NT2/D1 (cell line): Measurements from ENCODE around the gene LRP8.

Experiments used
- SUZ12 ChIP-seq: IDR thresholded peaks from 2 replicates; pipeline ENCODE4 v1.6.1; 2011; ENCODE audit not compliant: insufficient read length, insufficient read depth; ENCODE audit errors: extremely low read depth
- YY1 ChIP-seq: IDR thresholded peaks from 2 replicates; pipeline ENCODE4 v1.6.1; 2011; ENCODE audit not compliant: insufficient read length, insufficient read depth
- ZNF274 ChIP-seq: IDR thresholded peaks from 2 replicates; pipeline ENCODE4 v1.6.1; 2011; ENCODE audit warnings: mild to moderate bottlenecking, low read depth, low read length

- TF ChIP-seq YY1 = no peak
- TF ChIP-seq ZNF274 = no peak
- no peak for TF ChIP-seq SUZ12
These were observed 12.8 kb downstream of the LRP8 start for GRCh38 chr1:53315046-53315445.
